ENCODE measurements around the gene SMIM20.

SMIM20 gene

GRCh38 chr4:25919676-25920075 lies 5.7 kb downstream of the SMIM20 start:
- ChIA-PET CTCF (no interaction called here), POLR2A (no interaction called here)
- no peak for TF ChIP-seq CTCF (IDR thresholded peaks at IDR 0.05; ENCODE audit: insufficient read depth, low read length, missing control alignments)
- no peak overlapping the region for H3K4me3 ChIP-seq (ENCODE audit: low read depth, low read length)
- DNase-seq (ENCODE audit: low read depth, low spot score) = no peak

- ChIA-PET POLR2A (no interaction called here), CTCF (no interaction called here)
- no peak for TF ChIP-seq CTCF (IDR thresholded peaks at IDR 0.05; ENCODE audit: insufficient read depth, low read length, missing control alignments)
Measured at GRCh38 chr4:25921922-25922321, 7.9 kb downstream of the SMIM20 start.

GRCh38 chr4:25922812-25923369 lies 8.9 kb downstream of the SMIM20 start:
- ChIA-PET CTCF (interaction anchor here (1.0 to 1.6 kb wide), 2 partner anchors 8 to 19 kb away, joined by 3 to 4 read pairs; no protein-coding TSS in a partner anchor), POLR2A (no interaction called here)
- no peak for DNase-seq (ENCODE audit: low read depth, low spot score)

More at GRCh38 chr4:25921922-25922321, 7.9 kb downstream of the SMIM20 start:
- DNase-seq (ENCODE audit: low read depth, low spot score) = no peak
- no peak overlapping the region for H3K4me3 ChIP-seq (ENCODE audit: low read depth, low read length)

GRCh38 chr4:25923745-25924144 lies 9.7 kb downstream of the SMIM20 start:
- CTCF ChIA-PET = interaction anchor here (0.7 to 1.6 kb wide), 2 partner anchors 9 to 401 kb away, joined by 3 to 4 read pairs; no protein-coding TSS in a partner anchor

More at GRCh38 chr4:25922812-25923369, 8.9 kb downstream of the SMIM20 start:
- no peak overlapping the region for H3K4me3 ChIP-seq (ENCODE audit: low read depth, low read length)
- no peak for TF ChIP-seq CTCF (IDR thresholded peaks at IDR 0.05; ENCODE audit: insufficient read depth, low read length, missing control alignments)

GRCh38 chr4:25925486-25926201 lies 11.6 kb downstream of the SMIM20 start:
- H3K4me3 ChIP-seq (ENCODE audit: low read depth, low read length) = no peak overlapping the region
- CTCF ChIA-PET = interaction anchor here (0.6 to 3.0 kb wide), 15 partner anchors 8 to 503 kb away, joined by 3 to 13 read pairs (median 4); partner anchors contain the start of gene SMIM20
- TF ChIP-seq CTCF (IDR thresholded peaks at IDR 0.05; ENCODE audit: insufficient read depth, low read length, missing control alignments) = peak; percentile 57
- no peak for DNase-seq (ENCODE audit: low read depth, low spot score)
- POLR2A ChIA-PET = no interaction called here

More at GRCh38 chr4:25923745-25924144, 9.7 kb downstream of the SMIM20 start:
- no peak for TF ChIP-seq CTCF (IDR thresholded peaks at IDR 0.05; ENCODE audit: insufficient read depth, low read length, missing control alignments)
- no peak overlapping the region for H3K4me3 ChIP-seq (ENCODE audit: low read depth, low read length)
- no peak for DNase-seq (ENCODE audit: low read depth, low spot score)
- POLR2A ChIA-PET = no interaction called here

- H3K4me3 ChIP-seq (ENCODE audit: low read depth, low read length) = no peak overlapping the region
- POLR2A ChIA-PET = no interaction called here
- TF ChIP-seq CTCF (IDR thresholded peaks at IDR 0.05; ENCODE audit: insufficient read depth, low read length, missing control alignments) = no peak
- no peak for DNase-seq (ENCODE audit: low read depth, low spot score)
- CTCF ChIA-PET = interaction anchor here (0.6 to 3.0 kb wide), 13 partner anchors 9 to 502 kb away, joined by 3 to 13 read pairs (median 4); partner anchors contain the start of gene SMIM20
Measured at GRCh38 chr4:25926462-25926861, 12.4 kb downstream of the SMIM20 start.

All from AG04449 (cell line).